Activated CD4-positive, alpha-beta T cell treated with anti-CD3 and anti-CD28 coated beads, Interleukin-2, amount 50 U/mL, for 1 hour (primary cell): ENCODE results near the gene CNTN1.

Source experiments
- DNase-seq: peaks from one replicate; pipeline ENCODE4 v3.0.0-alpha.2; 2020

CNTN1 gene

DNA sequence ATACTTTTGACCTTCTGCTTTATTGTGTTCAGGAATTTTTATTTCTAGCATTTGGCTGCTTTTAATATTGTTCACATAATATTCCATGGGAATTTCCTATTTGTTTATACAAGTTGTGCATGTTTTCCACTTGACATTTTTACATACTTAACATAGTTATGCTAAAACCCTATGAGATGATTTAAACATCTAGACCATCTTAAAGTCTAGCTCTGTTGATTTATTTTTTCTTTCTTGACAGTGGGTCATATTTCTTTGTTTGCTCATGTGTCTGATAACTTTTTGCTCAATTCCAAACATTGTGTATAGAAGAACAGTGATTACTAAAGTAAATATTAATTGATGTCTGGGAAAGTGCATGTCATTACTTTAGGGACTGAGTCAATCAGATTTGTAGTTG, 293.8 kb downstream of the CNTN1 start:
- DNase-seq = no peak

DNA sequence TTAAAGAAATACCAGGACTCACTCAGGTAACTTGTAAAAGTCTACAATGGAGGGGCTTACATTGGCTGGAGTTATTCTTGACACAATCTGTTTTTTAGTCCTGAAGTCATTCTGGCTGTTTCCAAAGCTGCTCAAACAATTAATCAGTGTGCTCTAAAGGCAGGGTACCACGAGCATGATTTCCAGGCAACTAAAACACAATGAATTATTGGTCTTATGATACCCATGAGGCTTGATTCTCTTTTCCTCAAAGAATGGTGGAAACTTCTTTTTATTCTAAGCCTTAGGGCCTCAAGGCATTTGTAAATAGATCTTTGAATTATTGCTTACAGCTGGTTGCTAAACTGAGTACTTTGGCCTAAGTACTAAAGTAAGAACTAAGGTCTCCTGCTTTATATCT, 296.1 kb downstream of the CNTN1 start:
- DNase-seq = no peak

DNA sequence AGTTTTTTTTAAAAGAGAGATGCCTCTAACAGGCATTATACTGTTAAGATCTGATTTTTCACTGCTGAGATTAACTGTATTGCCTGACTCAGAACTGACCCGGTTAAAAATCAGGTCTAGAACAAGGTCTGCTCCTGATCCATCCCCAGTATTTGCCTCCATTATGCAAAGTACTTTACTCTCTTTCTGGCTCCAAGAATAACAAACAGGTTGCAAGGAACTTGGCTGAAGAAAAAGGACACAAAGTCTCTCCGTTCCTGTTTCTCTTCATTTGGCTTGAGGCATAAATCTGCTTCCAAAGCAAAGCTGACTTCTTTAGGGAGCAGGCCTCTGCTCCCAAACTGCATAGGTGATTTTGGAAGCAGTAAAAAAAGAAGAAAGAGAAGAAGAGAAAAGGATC, 296.6 kb downstream of the CNTN1 start:
- DNase-seq = no peak

GRCh38 chr12:40989785-40990184, 297.5 kb downstream of the CNTN1 start:
- no peak for DNase-seq

- no peak for DNase-seq
These were observed 299.9 kb downstream of the CNTN1 start for GRCh38 chr12:40992158-40992557.

DNA sequence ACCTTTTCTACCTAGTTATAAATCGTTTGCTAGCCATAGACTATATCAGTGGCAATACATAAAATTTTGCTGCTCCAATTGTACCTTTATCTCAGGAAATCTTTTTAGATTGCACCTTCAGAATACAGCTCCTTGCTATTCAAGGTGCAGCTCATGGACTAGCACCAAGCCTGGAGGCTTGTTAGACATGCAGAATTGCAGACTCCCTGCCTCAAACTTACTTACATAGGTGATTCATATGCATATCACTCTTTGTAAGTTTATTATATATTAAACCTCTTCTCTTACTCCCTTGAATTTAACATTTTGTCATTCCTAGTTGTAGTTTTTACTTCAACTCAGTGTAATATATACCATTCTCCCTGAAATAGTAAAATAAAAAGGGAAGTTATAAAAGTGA, 300.4 kb downstream of the CNTN1 start:
- DNase-seq = no peak

DNA sequence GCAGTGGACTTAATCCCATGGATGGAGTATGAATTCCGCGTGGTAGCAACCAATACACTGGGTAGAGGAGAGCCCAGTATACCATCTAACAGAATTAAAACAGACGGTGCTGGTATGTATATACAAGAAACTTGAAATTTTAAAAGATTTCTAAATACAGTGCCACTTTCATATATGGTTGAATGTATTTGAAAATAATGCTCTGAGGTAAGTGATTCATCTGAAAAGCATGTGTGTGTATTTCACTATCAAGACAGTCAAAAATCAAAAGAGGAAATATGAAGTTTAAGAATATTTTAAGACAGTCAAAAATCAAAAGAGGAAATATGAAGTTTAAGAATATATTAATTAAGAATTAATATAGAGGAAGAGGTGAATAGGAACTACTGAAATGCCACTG, 300.9 kb downstream of the CNTN1 start:
- no peak for DNase-seq

- no peak for DNase-seq
These were observed 303.9 kb downstream of the CNTN1 start for GRCh38 chr12:40996091-40996490.

- no peak for DNase-seq
These were observed 307.0 kb downstream of the CNTN1 start for GRCh38 chr12:40999210-40999609.

GRCh38 chr12:41008472-41008871, 316.2 kb downstream of the CNTN1 start:
- DNase-seq = no peak

DNA sequence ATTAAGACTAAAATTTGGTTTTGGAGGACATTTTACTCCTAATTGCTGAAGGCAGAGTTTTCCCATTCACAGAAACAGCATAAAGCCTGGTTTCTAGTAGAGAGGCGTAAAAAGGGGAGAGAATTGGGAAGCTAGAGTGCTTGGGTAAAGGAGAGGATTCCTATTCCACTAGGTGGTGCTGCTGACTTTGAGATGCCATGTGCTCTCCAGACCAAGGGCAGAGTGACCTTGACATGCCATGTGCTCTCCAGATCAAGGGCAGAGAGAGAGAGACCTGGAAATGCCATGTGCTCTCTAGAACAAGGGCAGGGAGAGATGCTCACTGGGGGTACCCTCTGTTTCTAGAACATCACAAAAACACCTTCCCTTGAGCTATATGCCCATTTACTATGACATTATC, 319.7 kb downstream of the CNTN1 start:
- DNase-seq = no peak

DNA sequence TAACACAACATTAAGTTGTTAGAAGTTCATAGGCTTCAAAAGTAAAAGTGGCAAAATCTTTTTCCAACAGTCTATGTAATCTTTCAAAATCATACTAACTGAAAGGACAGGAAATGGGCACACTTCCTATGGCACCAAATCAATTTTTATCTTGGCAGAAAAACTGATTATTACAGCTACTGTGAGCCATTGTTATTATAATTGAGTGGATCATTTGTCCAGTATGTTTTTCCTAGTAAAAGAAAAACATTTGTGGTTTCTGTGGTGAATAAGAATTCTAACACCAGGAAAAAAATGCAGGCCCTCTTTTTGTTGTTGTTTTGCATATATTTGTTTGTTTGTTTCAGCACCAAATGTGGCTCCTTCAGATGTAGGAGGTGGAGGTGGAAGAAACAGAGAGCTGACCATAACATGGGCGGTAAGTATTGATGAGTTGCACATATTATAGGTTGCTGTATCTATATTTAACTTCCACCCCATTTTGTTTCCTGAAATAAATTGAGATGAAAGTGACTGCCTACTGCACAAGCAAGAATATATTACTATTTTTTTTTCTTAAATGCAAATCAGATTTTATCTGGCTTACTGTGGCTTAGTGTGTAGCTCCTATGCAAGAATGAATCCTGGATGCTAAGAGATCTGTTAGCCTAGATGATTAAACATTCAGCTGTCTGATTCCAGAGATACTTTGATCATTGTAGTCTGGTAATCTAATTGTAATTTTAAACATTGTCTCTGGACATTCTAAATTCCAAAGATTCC, 321.8 kb downstream of the CNTN1 start:
- no peak for DNase-seq

- no peak for DNase-seq
These were observed 322.4 kb downstream of the CNTN1 start for GRCh38 chr12:41014643-41015020.

GRCh38 chr12:41018010-41018409, 325.8 kb downstream of the CNTN1 start:
- no peak for DNase-seq

GRCh38 chr12:41019461-41019860, 327.2 kb downstream of the CNTN1 start:
- DNase-seq = no peak

DNA sequence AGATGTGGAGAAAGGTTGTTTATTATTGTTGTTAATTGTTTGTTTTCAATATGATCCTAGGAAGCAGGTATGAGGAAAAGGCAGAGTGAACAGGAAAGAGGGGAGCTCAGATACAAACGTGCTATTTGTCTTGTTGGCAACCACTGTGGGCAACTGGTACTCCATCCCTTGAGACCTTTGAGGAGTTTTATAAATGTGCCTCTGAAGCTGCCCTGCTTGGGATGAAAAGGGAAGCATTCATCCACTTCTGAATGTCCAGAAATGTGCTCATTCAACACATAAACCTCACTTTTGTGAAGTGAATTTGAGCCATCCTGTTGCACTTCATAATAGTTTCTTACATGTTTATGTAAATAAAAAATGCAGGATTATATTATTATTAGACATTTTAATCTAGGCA, 331.6 kb downstream of the CNTN1 start:
- DNase-seq = no peak

GRCh38 chr12:41026151-41026550, 333.9 kb downstream of the CNTN1 start:
- DNase-seq = no peak

- no peak for DNase-seq
These were observed 340.1 kb downstream of the CNTN1 start for GRCh38 chr12:41032386-41032785.

DNA sequence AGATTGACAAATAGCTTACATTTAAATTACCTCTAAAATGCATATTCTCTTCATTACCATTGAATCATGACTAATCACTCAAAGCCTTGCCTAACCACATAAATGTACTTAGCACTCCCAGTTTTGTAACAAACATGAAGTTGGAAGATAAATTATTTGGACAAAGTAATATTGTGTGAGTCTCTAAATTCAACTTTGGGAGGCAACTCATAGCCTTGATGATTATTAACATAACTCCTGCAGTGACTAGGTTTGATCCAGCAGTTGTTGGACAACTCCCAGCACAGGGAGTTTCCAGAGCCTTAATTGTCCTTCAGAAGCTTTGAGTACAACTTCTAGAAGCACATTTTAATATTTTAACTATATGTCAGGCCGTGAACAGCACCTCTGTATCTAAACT, 342.4 kb downstream of the CNTN1 start:
- no peak for DNase-seq

DNA sequence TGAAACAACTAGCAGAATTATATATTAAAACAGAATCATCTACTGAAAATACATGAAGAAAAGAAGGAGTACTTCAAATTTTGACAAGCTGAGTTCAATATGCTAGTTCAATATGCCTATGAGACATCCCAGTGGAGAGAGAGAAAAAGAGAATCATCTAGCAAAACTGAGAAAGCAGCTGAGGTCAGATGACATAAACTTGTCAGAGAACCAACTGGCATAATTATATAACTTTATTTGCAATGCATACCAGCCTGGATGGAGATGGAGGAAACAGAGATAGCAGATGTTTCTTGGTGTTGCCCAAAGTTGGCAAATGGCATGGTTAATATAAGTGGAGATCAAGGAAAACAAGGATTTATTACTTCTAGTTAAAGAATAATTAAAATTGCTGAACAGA, 347.2 kb downstream of the CNTN1 start:
- DNase-seq = no peak

DNA sequence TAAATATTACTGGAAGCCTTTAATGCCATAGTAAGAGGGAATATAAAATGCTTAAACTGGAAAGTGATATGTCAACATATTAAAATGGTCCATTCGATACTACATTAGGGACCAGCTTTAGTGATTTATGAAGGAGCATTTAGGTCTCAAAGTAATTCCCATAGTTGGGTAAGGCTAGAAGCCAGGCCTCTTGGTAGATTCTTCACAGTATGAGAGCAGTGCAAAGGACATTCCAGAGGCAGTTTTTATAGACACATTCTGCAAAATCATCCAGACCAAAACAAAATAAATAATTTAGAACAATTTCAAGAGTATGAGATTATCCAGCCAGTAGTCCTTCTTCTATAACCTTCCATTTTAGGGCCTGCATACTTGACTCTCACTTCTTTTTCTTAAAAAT, 353.3 kb downstream of the CNTN1 start:
- DNase-seq = no peak

GRCh38 chr12:41049033-41049432, 356.8 kb downstream of the CNTN1 start:
- no peak for DNase-seq

DNA sequence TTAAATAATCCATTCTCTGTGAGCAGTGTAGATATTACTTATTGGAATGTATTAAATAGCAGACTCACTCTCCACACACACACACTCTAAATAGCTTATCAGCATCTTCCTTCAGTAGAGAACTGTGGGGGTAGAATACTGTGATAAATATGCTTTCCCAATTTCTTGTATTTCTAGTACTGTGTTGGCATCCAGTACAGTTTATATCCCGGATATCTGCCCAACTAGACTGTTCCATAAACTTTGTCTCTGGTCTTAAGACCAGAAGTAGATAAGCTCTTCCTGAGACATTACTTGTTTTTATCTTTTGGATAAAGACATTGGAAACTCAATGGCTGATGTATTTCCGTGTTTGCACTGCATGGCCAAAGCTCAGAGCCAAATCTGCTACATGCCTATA, 359.7 kb downstream of the CNTN1 start:
- DNase-seq = no peak

DNA sequence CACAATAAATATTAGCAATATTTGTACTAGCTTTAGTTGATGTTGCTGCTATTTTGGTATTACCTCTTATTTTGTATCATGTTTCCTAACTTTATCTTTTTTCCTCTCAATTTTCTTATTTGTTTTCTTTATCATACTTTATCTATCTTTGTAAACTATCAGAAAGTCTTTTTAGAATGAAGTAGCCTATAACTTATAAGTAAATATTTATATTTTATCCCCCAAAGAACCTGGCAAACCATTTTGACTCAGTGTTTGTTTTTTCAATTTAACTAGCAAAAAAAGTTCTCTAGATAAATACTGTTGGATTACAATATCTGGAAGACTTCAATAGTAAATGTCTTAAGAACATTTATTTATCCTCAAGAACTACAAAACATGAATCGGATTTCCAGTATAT, 360.2 kb downstream of the CNTN1 start:
- no peak for DNase-seq

- no peak for DNase-seq
These were observed 360.8 kb downstream of the CNTN1 start for GRCh38 chr12:41053046-41053445.
